Stomach (tissue), 9 donors: ENCODE results near the gene CELA2A. TPM values are rescaled to one million over a fixed set of nuclear protein-coding genes. Genes with fewer than 3 reads are reported as not detected.
"Not testable (repeated sequence)": the region's sequence is repeated elsewhere in the genome, so short reads cannot be mapped to it uniquely, and the experiment has no call there.

Source experiments
- DNase-seq, 2 donors: peaks; one replicate each; pipeline versions ENCODE4 v3.0.0 to v3.0.0-alpha.2; 2013 to 2019
- H3K27ac ChIP-seq, 5 donors: fragments of 200-600 bp in 4 of 5; sonication (generic) in 4 of 5; one replicate each; pipeline ENCODE4 v1.5.1; 2013 to 2019; ENCODE audit warnings: mild to moderate bottlenecking in 1 of 5, moderate library complexity in 1 of 5
- H3K27me3 ChIP-seq, 3 donors: fragments of 200-600 bp; sonication (generic); one replicate each; pipeline ENCODE4 v1.5.1; 2017 to 2019; ENCODE audit warnings: mixed run types in 1 of 3
- H3K36me3 ChIP-seq, 4 donors: fragments of 200-600 bp; sonication (generic); 1 replicate in 3 of 4; 2 replicates in 1 of 4; pipeline ENCODE4 v1.5.1; 2016 to 2019
- H3K4me1 ChIP-seq, 4 donors: fragments of 200-600 bp; sonication (generic); one replicate each; pipeline ENCODE4 v1.5.1; 2016 to 2019
- H3K4me3 ChIP-seq, 4 donors: fragments of 200-600 bp; sonication (generic) in 3 of 4; one replicate each; pipeline ENCODE4 v1.5.1; 2016 to 2019; ENCODE audit warnings: mild to moderate bottlenecking in 1 of 4
- H3K9me3 ChIP-seq, 4 donors: fragments of 200-600 bp; sonication (generic); one replicate each; pipeline ENCODE4 v1.5.1; 2016 to 2019
- EP300 ChIP-seq: sonication (generic); formaldehyde crosslinking; IDR thresholded peaks from one replicate; pipeline ENCODE4 v1.6.1; 2017; ENCODE audit warnings: antibody characterized with exemption
- POLR2A ChIP-seq, 4 donors: fragments of 450-650 bp; IDR thresholded peaks; one replicate each; pipeline ENCODE4 v1.6.1; 2016; ENCODE audit warnings: antibody characterized with exemption in 4 of 4, control low read depth in 2 of 4, mild to moderate bottlenecking in 1 of 4, moderate library complexity in 1 of 4
- POLR2AphosphoS5 ChIP-seq, 3 donors: sonication (generic); formaldehyde crosslinking; IDR thresholded peaks; one replicate each; pipeline ENCODE4 v1.6.1; 2016; ENCODE audit warnings: antibody characterized with exemption in 3 of 3
- WGBS, 5 donors: extraction: QIAGEN DNeasy Blood & Tissue Kit in 3 of 5; methylation state at CpG; one replicate each; pipeline versions ENCODE4 v1.1.5 to v1.1.7; 2013 to 2018; 5-methylcytosine and 5-hydroxymethylcytosine counted together
- intact Hi-C: fragments of 100-400 bp; cut with DNase I; formaldehyde crosslinking; loops from one replicate; pipeline ENCODE4 v1.15.1; 2023; ENCODE audit warnings: low total_unique reads
- polyA plus RNA-seq, 3 donors: library from polyadenylated mRNA; stranded (reverse); fragments of 200-250 nt; gene quantifications; one replicate each; pipeline ENCODE4 v1.2.3, GENCODE V29; 2013
- total RNA-seq, 5 donors: library from RNA; depleted of rRNA; stranded (reverse); fragments of >200 nt; gene quantifications; one replicate each; pipeline versions ENCODE4 v1.1.0 to v1.2.3, GENCODE V29; 2014 to 2016
- TF ChIP-seq, protein P1 (sequence below), 7 experiments: fragments of 450-650 bp in 4 of 7; fragments of 200-600 bp in 3 of 7; sonication (generic) in 3 of 7; IDR thresholded peaks; one replicate each; pipeline ENCODE4 v1.5.1; 2016 to 2019; ENCODE audit warnings: antibody characterized with exemption in 7 of 7, control low read depth in 2 of 7, mild to moderate bottlenecking in 1 of 7
- donor health status: healthy with polysubstance abuse.
- donor health status: Bipolar disorder and iron deficiency.
- donor health status: healthy.

CELA2A gene
- total and polyA plus RNA-seq, 8 donors, result 0.43 to 3.1 (median 1.1) TPM; not detected in 4

DNA sequence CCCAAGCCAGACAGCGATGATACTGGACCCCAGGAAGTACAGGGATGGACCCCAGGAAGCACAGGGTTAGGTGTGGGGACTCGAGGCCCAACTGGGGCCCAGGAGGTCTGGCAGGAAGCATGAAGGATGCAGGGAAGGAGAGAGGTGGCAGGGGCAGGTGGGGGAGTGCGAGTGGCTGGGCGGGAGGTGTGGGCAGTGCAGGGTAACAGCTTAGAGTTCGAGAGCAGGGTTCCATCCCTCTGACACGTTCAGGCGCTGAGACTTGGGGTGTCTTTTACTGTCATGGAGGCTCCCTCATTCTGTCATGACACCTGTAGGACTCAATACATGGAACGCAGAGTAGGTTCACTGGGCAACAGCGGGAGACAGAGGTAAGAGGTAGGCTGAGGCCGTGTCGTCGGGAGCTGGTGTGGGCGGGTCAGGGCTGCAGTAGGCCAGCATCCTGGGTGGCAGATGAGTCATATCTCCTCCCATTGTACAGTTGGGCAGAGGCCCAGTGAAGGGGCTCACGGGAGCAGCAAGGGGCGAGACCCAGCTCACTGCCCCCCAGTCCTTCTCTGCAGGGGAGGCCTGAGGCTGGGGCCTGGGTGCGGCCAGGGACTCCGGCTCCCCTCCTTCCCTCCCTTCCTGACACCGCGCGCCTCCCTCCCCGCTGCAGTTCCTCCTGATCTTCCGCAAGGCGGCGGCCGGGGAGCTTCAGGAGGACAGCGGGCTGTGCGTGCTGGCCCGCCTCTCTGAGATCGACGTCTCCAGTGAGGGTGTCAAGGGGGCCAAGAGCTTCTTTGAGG, 29.8 kb upstream of the CELA2A start:
- WGBS, 5 donors, result 57 to 77% (median 67%) methylated on average over 28 to 30 of the region's 30 CpGs
- intact Hi-C loops, result loop anchor here (5.0 kb wide), 1 partner anchor 99 kb away; no protein-coding TSS in a partner anchor
- H3K4me3 ChIP-seq, result peak overlapping the region in 1 of 4 donors; percentile 0
- peak in 1 of 2 donors; percentile 82 for DNase-seq
- H3K9me3 ChIP-seq, result no peaks in the 10 kb centered on the region
- no peaks in the 10 kb centered on the region for H3K27me3 ChIP-seq
- H3K36me3 ChIP-seq, result peaks cover 45 to 71% (median 50%) of the 10 kb centered on the region in 4 donors
- peak overlapping the region; percentile 84 to 95 (median 85) for H3K27ac ChIP-seq
- H3K4me1 ChIP-seq, result peaks cover 45 to 81% (median 62%) of the 10 kb centered on the region in 4 donors
- TF ChIP-seq EP300 (no peak), POLR2A (IDR thresholded peaks at IDR 0.05) (no peak), POLR2AphosphoS5 (IDR thresholded peaks at IDR 0.05) (no peak)
- TF ChIP-seq, protein P1, sequence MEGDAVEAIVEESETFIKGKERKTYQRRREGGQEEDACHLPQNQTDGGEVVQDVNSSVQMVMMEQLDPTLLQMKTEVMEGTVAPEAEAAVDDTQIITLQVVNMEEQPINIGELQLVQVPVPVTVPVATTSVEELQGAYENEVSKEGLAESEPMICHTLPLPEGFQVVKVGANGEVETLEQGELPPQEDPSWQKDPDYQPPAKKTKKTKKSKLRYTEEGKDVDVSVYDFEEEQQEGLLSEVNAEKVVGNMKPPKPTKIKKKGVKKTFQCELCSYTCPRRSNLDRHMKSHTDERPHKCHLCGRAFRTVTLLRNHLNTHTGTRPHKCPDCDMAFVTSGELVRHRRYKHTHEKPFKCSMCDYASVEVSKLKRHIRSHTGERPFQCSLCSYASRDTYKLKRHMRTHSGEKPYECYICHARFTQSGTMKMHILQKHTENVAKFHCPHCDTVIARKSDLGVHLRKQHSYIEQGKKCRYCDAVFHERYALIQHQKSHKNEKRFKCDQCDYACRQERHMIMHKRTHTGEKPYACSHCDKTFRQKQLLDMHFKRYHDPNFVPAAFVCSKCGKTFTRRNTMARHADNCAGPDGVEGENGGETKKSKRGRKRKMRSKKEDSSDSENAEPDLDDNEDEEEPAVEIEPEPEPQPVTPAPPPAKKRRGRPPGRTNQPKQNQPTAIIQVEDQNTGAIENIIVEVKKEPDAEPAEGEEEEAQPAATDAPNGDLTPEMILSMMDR (IDR thresholded peaks at IDR 0.05), result peak in 3 of 7 experiments; percentile 10 to 33 (median 15)

DNA sequence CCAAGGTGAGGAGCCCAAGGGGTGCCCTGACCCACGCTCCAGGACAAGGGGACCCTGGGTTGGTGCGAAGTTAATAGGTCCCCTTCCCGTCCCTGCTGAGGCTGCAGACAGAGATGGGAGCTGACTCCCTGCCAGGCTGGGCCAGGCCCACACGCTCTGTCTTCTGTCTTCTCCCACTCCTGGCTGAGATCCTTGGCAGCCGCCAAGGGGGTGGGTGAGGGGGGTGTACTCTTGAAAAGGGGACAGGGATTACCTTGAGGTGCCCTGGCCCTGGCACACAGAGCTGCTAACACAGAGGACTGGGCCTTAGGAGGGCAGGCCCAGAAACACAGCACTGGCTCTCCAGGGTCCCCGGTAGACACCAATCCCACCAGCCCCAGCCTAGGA, 29.3 kb upstream of the CELA2A start:
- intact Hi-C loops, result loop anchor here (5.0 kb wide), 1 partner anchor 100 kb away; no protein-coding TSS in a partner anchor
- peak in 1 of 2 donors; percentile 64 for DNase-seq
- Histone ChIP-seq H3K9me3 (no peaks in the 10 kb centered on the region), H3K36me3 (peaks cover 45 to 73% (median 50%) of the 10 kb centered on the region in 4 donors), H3K4me1 (peaks cover 44 to 78% (median 61%) of the 10 kb centered on the region in 4 donors), H3K27me3 (no peaks in the 10 kb centered on the region), H3K27ac (peak overlapping the region; percentile 84 to 95 (median 85)), H3K4me3 (peak overlapping the region in 1 of 4 donors; percentile 0)
- 62 to 76% (median 69%) methylated on average over 6 of the region's 6 CpGs for WGBS, 5 donors
- TF ChIP-seq POLR2A (IDR thresholded peaks at IDR 0.05), result no peak
- TF ChIP-seq EP300, result no peak
- TF ChIP-seq POLR2AphosphoS5 (IDR thresholded peaks at IDR 0.05), result no peak
- TF ChIP-seq, protein P1 (IDR thresholded peaks at IDR 0.05), result no peak

DNA sequence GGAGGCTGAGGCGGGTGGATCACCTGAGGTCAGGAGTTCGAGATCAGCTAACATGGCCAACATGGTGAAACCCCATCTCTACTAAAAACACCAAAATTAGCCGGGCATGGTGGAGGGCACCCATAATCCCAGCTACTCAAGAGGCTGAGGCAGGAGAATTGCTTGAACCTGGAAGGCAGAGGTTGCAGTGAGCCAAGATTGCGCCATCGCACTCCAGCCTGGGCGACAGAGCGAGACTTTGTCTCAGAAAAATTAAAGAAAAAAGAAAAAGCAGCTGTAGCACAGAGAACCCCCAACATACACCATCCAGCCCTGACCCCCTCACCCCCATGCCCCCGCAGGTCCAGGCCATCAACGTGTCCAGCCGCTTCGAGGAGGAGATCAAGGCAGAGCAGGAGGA, 28.3 kb upstream of the CELA2A start:
- Histone ChIP-seq H3K36me3 (peaks cover 45 to 73% (median 50%) of the 10 kb centered on the region in 4 donors), H3K27ac (peak overlapping the region in 2 of 5 donors; percentile 84 to 95), H3K4me1 (peaks cover 38 to 78% (median 58%) of the 10 kb centered on the region in 4 donors)
- intact Hi-C loops, result loop anchor here (5.0 kb wide), 1 partner anchor 101 kb away; no protein-coding TSS in a partner anchor
- 82 to 92% (median 89%) methylated on average over 9 to 11 of the region's 11 CpGs for WGBS, 5 donors
- H3K9me3 ChIP-seq, H3K27me3 ChIP-seq, H3K4me3 ChIP-seq, DNase-seq: not testable (repeated sequence)

DNA sequence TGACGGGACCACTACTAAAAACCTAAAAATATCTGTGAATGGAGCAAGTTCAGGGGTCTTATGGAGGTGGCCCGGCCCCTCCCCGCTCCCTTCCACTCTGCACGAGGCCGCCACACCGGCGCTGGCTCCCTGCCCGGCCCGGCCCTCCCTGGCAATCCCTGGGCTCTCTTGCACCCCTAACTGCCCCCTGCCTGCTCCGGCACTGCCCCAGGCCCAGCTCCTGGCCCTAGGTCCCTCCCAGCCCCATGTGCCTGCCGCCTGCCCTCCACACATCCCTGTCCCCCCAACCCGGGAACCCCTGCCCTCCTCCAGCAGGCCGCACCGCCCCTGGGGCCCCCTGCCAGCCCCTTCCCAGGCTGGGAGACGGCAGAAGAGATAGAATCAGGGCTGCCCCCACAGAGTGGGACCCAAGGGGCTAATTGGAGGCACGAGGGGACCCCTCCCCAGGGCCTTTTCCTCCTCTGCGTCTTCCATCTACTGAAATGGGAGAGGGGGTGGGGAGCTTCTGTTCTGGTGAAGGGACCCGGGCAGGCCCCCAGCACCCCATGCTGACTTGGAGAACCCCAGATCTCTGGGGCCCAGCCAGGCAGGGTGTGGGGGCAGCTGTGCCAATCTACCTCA, 27.6 kb upstream of the CELA2A start:
- Histone ChIP-seq H3K4me3 (no peak overlapping the region), H3K27ac (peak overlapping the region in 3 of 5 donors; percentile 33 to 84 (median 47)), H3K4me1 (peaks cover 37 to 76% (median 52%) of the 10 kb centered on the region in 4 donors), H3K9me3 (no peaks in the 10 kb centered on the region), H3K27me3 (no peaks in the 10 kb centered on the region), H3K36me3 (peaks cover 45 to 73% (median 50%) of the 10 kb centered on the region in 4 donors)
- intact Hi-C loops, result loop anchor here (5.0 kb wide), 1 partner anchor 102 kb away; no protein-coding TSS in a partner anchor
- TF ChIP-seq EP300 (no peak), POLR2A (IDR thresholded peaks at IDR 0.05) (no peak), POLR2AphosphoS5 (IDR thresholded peaks at IDR 0.05) (no peak)
- TF ChIP-seq, protein P1 (IDR thresholded peaks at IDR 0.05), result no peak
- 78 to 93% (median 83%) methylated on average over 16 to 18 of the region's 18 CpGs for WGBS, 5 donors
- DNase-seq, result no peak
